B cell (primary cell): Measurements from ENCODE around the gene RAPGEF1. TPM values are rescaled to one million over a fixed set of nuclear protein-coding genes. Genes with fewer than 3 reads are reported as not detected.

Experiments
- ATAC-seq: fragments of 200-7000 bp; cut with Tn5 transposase; one replicate; pipeline ENCODE4 v1.10.0; 2021; ENCODE audit warnings: low read depth, mild to moderate bottlenecking, moderate number of reproducible peaks, moderate library complexity
- CTCF ChIA-PET: fragments of 350-600 bp; sonication (Branson Sonifier 250); formaldehyde crosslinking; loops from one replicate; lab custom pipeline; 2021; ENCODE audit warnings: antibody characterized with exemption, inconsistent platforms; lab: Charles Lee
- POLR2A ChIA-PET: fragments of 350-600 bp; sonication (Branson Sonifier 250); formaldehyde crosslinking; loops from one replicate; lab custom pipeline; 2021; ENCODE audit warnings: antibody characterized with exemption; lab: Charles Lee
- DNase-seq: peaks from one replicate; pipeline ENCODE4 v3.0.0; 2013
- H2AFZ ChIP-seq: 2 replicates; pipeline ENCODE4 v1.6.1; 2012; ENCODE audit warnings: mild to moderate bottlenecking, low read depth, low read length; ENCODE audit not compliant: insufficient read depth, poor library complexity, severe bottlenecking
- H3K27ac ChIP-seq, 2 donors: 1 replicate in 1 of 2; 2 replicates in 1 of 2; pipeline ENCODE4 v1.5.1; 2012 to 2013; ENCODE audit warnings: low read length in 2 of 2, mild to moderate bottlenecking in 2 of 2, moderate library complexity in 1 of 2
- H3K27me3 ChIP-seq, 4 experiments: fragments of 200-600 bp in 1 of 4; sonication (generic) in 1 of 4; replicated peaks in 1 of 4; 1 replicate in 2 of 4; 2 replicates in 2 of 4; pipeline versions ENCODE4 v1.6.1 to v1.7.0; 2013 to 2016; ENCODE audit warnings: low read length in 3 of 4, mild to moderate bottlenecking in 2 of 4, mixed read lengths in 1 of 4, moderate library complexity in 1 of 4; ENCODE audit not compliant: insufficient read depth in 4 of 4, control insufficient read depth in 3 of 4; ENCODE audit errors: control extremely low read depth in 1 of 4
- H3K36me3 ChIP-seq, 2 experiments: replicated peaks in 1 of 2; 1 replicate in 1 of 2; 2 replicates in 1 of 2; pipeline versions ENCODE4 v1.6.1 to v1.7.1; 2013; ENCODE audit warnings: low read length in 1 of 2; ENCODE audit not compliant: insufficient read depth in 2 of 2, control insufficient read depth in 1 of 2; ENCODE audit errors: control extremely low read depth in 1 of 2, extremely low read depth in 1 of 2
- H3K4me1 ChIP-seq, 2 donors: fragments of 200-600 bp in 1 of 2; sonication (generic) in 1 of 2; 1 replicate in 1 of 2; 2 replicates in 1 of 2; pipeline versions ENCODE4 v1.5.1 to v1.6.1; 2013 to 2017; ENCODE audit warnings: low read length in 2 of 2; ENCODE audit not compliant: control insufficient read depth in 2 of 2, insufficient read depth in 2 of 2
- H3K4me2 ChIP-seq: replicated peaks from 2 replicates; pipeline ENCODE3; 2012; ENCODE audit warnings: mild to moderate bottlenecking, low read depth, low read length; ENCODE audit not compliant: poor library complexity, severe bottlenecking
- H3K4me3 ChIP-seq, 5 experiments: fragments of 200-600 bp in 1 of 5; sonication (generic) in 1 of 5; 1 replicate in 3 of 5; 2 replicates in 2 of 5; pipeline versions ENCODE4 v1.5.1 to v1.7.0; 2011 to 2016; ENCODE audit warnings: low read length in 4 of 5, mild to moderate bottlenecking in 4 of 5, low read depth in 2 of 5, control low read depth in 1 of 5, moderate library complexity in 1 of 5; ENCODE audit not compliant: insufficient read depth in 1 of 5; ENCODE audit errors: control extremely low read depth in 1 of 5, extremely low read depth in 1 of 5
- H3K79me2 ChIP-seq: fragments of 200-600 bp; sonication (generic); one replicate; pipeline ENCODE4 v1.6.0; 2016; ENCODE audit warnings: low read length; ENCODE audit not compliant: control insufficient read depth, insufficient read depth
- H3K9ac ChIP-seq: fragments of 200-600 bp; sonication (generic); 2 replicates; pipeline ENCODE4 v1.6.1; 2017; ENCODE audit warnings: mild to moderate bottlenecking, low read length, moderate library complexity
- H3K9me3 ChIP-seq, 3 donors: one replicate each; pipeline versions ENCODE4 v1.6.1 to v1.7.1; 2013; ENCODE audit warnings: low read length in 2 of 3; ENCODE audit not compliant: control insufficient read depth in 2 of 3, insufficient read depth in 1 of 3; ENCODE audit errors: control extremely low read depth in 1 of 3
- H4K20me1 ChIP-seq: 2 replicates; pipeline ENCODE4 v1.6.0; 2012; ENCODE audit warnings: mild to moderate bottlenecking, low read length; ENCODE audit not compliant: insufficient read depth, control insufficient read depth, poor library complexity, severe bottlenecking
- H3K27ac Mint-ChIP-seq: one replicate; pipeline ENCODE4 v1.8.0; 2021; ENCODE audit warnings: mixed read lengths
- H3K27me3 Mint-ChIP-seq: one replicate; pipeline ENCODE4 v1.8.0; 2021; ENCODE audit warnings: mixed read lengths
- H3K4me1 Mint-ChIP-seq: one replicate; pipeline ENCODE4 v1.8.0; 2021; ENCODE audit warnings: mixed read lengths
- H3K4me3 Mint-ChIP-seq: one replicate; pipeline ENCODE4 v1.8.0; 2021; ENCODE audit warnings: mixed read lengths
- H3K9me3 Mint-ChIP-seq: one replicate; pipeline ENCODE4 v1.8.0; 2022; ENCODE audit warnings: mixed read lengths; ENCODE audit not compliant: insufficient read depth
- EZH2 ChIP-seq: IDR thresholded peaks from 2 replicates; pipeline ENCODE4 v1.6.1; 2012; ENCODE audit warnings: borderline replicate concordance, low read depth, mild to moderate bottlenecking, moderate library complexity, low read length; ENCODE audit not compliant: insufficient read depth, poor library complexity, severe bottlenecking
- WGBS: methylation state at CpG from one replicate; pipeline ENCODE4 v1.1.5; 2013; ENCODE audit warnings: missing lambda C conversion rate; ENCODE audit not compliant: insufficient coverage; 5-methylcytosine and 5-hydroxymethylcytosine counted together
- intact Hi-C: fragments of 100-400 bp; cut with micrococcal nuclease; formaldehyde crosslinking; loops from one replicate; pipeline ENCODE4 v1.10.0; 2022
- polyA plus RNA-seq: library from polyadenylated mRNA; depleted of rRNA; stranded (reverse); fragments of >200 nt; gene quantifications from 2 replicates; pipeline ENCODE4 v1.2.3, GENCODE V29; 2012
- total RNA-seq, 2 donors: library from RNA; stranded (reverse); fragments of 120-200 nt in 1 of 2; gene quantifications; 1 replicate in 1 of 2; 2 replicates in 1 of 2; pipeline versions ENCODE4 v1.2.3 to v1.2.4, GENCODE V29; 2013 to 2022
- TF ChIP-seq, protein P1 (sequence below): fragments of 200-600 bp; IDR thresholded peaks from one replicate; pipeline ENCODE4 v1.8.0; 2022; ENCODE audit warnings: antibody characterized with exemption, mild to moderate bottlenecking

The RAPGEF1 gene
- total and polyA plus RNA-seq, 2 donors (not counting 1 experiment from before 2014, with no cell fraction given), result 134 to 447 TPM

DNA sequence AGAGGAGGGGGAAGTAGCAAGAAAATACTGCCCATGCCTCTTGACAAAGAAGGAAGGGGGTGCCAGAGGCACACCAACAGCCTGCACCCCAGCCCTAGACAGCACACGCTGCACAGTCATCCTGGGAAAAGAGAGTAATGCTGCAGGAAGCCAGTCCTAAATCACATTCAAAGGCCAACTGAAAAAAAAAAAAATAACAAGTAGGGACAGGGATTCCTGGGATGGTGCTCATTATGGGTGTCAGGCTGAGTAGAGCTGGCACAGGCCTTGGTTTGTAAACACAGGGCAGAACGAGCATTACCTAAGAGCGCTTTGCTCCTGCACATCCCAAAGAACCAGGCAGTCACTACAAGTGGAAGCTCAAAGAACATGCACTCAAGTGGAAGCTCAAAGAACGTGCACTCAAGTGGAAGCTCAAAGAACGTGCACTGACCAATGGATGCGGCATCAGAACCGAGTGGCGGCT lies 7.8 kb downstream of the RAPGEF1 start:
- peaks cover 3 to 4% of the 10 kb centered on the region in 2 experiments for H3K36me3 ChIP-seq
- Mint-ChIP-seq H3K4me1 (peaks cover 95% of the 10 kb centered on the region), H3K27me3 (no peaks in the 10 kb centered on the region), H3K27ac (peak overlapping the region; percentile 88), H3K4me3 (peak overlapping the region; percentile 78), H3K9me3 (no peaks in the 10 kb centered on the region)
- DNase-seq (no peak), ATAC-seq (no peak)
- H3K4me2 ChIP-seq, result peak overlapping the region; percentile 74
- ChIA-PET CTCF (interaction anchor here (0.7 to 10.4 kb wide), 20 partner anchors 8 to 153 kb away, joined by 3 to 146 read pairs (median 4); partner anchors contain the start of gene RAPGEF1), POLR2A (interaction anchor here (0.6 to 8.1 kb wide), 7 partner anchors 10 to 104 kb away, joined by 3 to 76 read pairs (median 8); no protein-coding TSS in a partner anchor)
- H3K4me3 ChIP-seq, result peak overlapping the region in 2 of 5 experiments; percentile 25 to 50
- TF ChIP-seq, protein P1, sequence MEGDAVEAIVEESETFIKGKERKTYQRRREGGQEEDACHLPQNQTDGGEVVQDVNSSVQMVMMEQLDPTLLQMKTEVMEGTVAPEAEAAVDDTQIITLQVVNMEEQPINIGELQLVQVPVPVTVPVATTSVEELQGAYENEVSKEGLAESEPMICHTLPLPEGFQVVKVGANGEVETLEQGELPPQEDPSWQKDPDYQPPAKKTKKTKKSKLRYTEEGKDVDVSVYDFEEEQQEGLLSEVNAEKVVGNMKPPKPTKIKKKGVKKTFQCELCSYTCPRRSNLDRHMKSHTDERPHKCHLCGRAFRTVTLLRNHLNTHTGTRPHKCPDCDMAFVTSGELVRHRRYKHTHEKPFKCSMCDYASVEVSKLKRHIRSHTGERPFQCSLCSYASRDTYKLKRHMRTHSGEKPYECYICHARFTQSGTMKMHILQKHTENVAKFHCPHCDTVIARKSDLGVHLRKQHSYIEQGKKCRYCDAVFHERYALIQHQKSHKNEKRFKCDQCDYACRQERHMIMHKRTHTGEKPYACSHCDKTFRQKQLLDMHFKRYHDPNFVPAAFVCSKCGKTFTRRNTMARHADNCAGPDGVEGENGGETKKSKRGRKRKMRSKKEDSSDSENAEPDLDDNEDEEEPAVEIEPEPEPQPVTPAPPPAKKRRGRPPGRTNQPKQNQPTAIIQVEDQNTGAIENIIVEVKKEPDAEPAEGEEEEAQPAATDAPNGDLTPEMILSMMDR, result no peak
- TF ChIP-seq EZH2, result no peak
- intact Hi-C loops, result loop anchor here (2.0 to 5.0 kb wide), 2 partner anchors 459 to 1690 kb away; partner anchors contain the start of gene FNBP1
- peaks cover 90 to 98% of the 10 kb centered on the region in 2 donors for H3K4me1 ChIP-seq
- no peaks in the 10 kb centered on the region for H3K9me3 ChIP-seq
- 73% methylated on average over 7 of the region's 8 CpGs for WGBS
- no peak overlapping the region for H2AFZ ChIP-seq
- H3K79me2 ChIP-seq, result peaks cover 69% of the 10 kb centered on the region
- H3K9ac ChIP-seq, result peak overlapping the region; percentile 41
- no peaks in the 10 kb centered on the region for H3K27me3 ChIP-seq
- H3K27ac ChIP-seq, result peak overlapping the region; percentile 99 to 100
- H4K20me1 ChIP-seq, result peaks cover 10% of the 10 kb centered on the region

DNA sequence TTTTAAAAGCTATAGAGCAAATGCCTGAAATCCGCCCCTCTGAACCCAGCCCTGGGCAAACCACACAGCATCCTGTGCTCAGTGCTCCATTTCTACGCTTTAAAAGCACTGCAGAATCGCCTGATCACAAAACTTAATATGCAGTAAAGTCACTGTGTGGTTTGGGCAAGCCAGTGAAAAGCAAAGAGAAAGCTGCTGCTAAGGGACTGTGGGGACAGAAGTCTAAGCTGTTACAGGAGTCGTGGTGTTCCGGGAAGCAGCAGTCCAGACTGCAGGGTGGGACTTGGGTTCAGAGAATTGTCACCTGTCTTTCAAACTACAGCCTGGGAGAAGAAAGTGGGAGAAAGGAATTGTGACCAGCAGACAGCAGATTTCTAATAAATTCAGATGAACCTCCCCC lies 8.2 kb downstream of the RAPGEF1 start:
- peak overlapping the region; percentile 41 for H3K9ac ChIP-seq
- H3K4me2 ChIP-seq, result peak overlapping the region; percentile 74

More for the DNA sequence above, 8.2 kb downstream of the RAPGEF1 start:
- ChIA-PET POLR2A (interaction anchor here (0.6 to 8.1 kb wide), 5 partner anchors 10 to 56 kb away, joined by 3 to 76 read pairs (median 9); no protein-coding TSS in a partner anchor), CTCF (interaction anchor here (0.7 to 10.4 kb wide), 15 partner anchors 8 to 109 kb away, joined by 3 to 146 read pairs (median 4); partner anchors contain the start of gene RAPGEF1)
- DNase-seq (peak; percentile 53), ATAC-seq (no peak)
- H3K79me2 ChIP-seq, result peaks cover 69% of the 10 kb centered on the region
- H4K20me1 ChIP-seq, result peaks cover 5% of the 10 kb centered on the region
- H3K9me3 ChIP-seq, result no peaks in the 10 kb centered on the region
- no peaks in the 10 kb centered on the region for H3K27me3 ChIP-seq
- intact Hi-C loops, result loop anchor here (2.0 to 5.0 kb wide), 2 partner anchors 459 to 1689 kb away; partner anchors contain the start of gene FNBP1
- peak overlapping the region in 3 of 5 experiments; percentile 12 to 50 (median 25) for H3K4me3 ChIP-seq
- Mint-ChIP-seq H3K4me1 (peaks cover 95% of the 10 kb centered on the region), H3K4me3 (peak overlapping the region; percentile 78), H3K27me3 (no peaks in the 10 kb centered on the region), H3K9me3 (no peaks in the 10 kb centered on the region), H3K27ac (peak overlapping the region; percentile 88)
- TF ChIP-seq, protein P1, result no peak
- no peak for TF ChIP-seq EZH2
- H3K4me1 ChIP-seq, result peaks cover 90 to 98% of the 10 kb centered on the region in 2 donors
- WGBS, result 15% methylated on average over 5 of the region's 5 CpGs
- H3K27ac ChIP-seq, result peak overlapping the region; percentile 99 to 100
- H2AFZ ChIP-seq, result no peak overlapping the region
- peaks cover 3 to 4% of the 10 kb centered on the region in 2 experiments for H3K36me3 ChIP-seq
